ENCODE measurements around the gene LRRC75A. TPM values are rescaled to one million over a fixed set of nuclear protein-coding genes. Genes with fewer than 3 reads are reported as not detected.

The LRRC75A gene
- total and polyA plus RNA-seq, 11 donors = 0.37 to 2.5 (median 0.85) TPM

DNA sequence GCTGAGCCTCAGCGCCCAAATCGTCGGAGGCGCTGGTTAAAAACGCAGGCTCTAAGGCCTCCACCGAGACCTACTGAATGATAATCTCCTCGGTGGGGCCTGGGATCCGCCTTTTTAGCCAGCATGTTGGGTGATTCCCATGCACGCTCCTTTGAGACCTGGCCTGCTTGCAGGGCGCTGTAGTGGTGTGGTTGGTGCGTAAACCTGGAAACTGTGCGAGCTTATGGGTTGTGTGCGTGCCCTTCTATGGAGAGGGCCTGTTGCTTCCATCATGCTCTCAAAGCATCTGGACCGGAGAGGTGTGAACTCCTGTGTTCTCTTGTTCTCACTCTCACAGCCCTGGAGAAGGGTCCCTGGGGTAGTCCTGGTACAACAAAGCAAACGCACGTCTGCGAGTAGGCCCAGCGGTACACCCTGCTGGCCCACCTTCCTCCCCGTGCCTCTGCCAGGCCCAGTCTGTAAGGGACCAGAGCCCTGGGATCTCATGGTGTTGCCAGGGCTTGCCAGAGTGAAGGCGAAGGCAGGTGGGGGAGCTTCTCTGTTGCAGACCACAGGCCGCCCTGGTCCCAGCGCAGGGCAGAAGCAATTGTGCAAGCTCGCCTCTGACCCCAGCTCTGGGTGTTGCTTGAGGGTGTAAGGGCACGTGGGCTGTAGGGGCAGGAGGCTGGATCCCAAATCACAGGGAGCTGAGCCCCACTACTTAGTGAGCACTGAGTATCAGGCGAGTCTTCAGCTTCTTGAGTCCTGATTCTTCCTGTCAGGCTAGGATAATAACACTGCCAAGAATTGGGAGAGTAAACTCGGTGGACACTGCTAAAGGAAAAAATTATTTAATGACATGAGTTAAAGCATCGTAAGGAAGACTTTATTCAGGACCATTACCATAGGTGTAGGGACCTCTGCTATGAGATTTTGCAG lies 879 bp upstream of the LRRC75A start:
- ATAC-seq = peak in 1 of 4 donors; percentile 5
- DNase-seq = no peak
- WGBS, 4 donors = 79 to 83% (median 81%) methylated on average over 19 to 27 of the region's 27 CpGs
- H3K4me1 ChIP-seq = peaks cover 0 to 18% (median 9%) of the 10 kb centered on the region in 12 donors
- no peaks in the 10 kb centered on the region for H3K9me3 ChIP-seq
- peak overlapping the region in 3 of 12 donors; percentile 40 to 75 (median 51) for H3K27ac ChIP-seq
- intact Hi-C loops (cut with DNase I) = loop anchor here in 1 of 10 donors (2.0 kb wide), 1 partner anchor 30 kb away; no protein-coding TSS in a partner anchor
- H3K36me3 ChIP-seq = no peaks in the 10 kb centered on the region
- peak overlapping the region in 11 of 12 donors; percentile 27 to 86 (median 57) for H3K4me3 ChIP-seq
- TF ChIP-seq POLR2A (IDR thresholded peaks at IDR 0.05) = no peak
- TF ChIP-seq, protein P1, sequence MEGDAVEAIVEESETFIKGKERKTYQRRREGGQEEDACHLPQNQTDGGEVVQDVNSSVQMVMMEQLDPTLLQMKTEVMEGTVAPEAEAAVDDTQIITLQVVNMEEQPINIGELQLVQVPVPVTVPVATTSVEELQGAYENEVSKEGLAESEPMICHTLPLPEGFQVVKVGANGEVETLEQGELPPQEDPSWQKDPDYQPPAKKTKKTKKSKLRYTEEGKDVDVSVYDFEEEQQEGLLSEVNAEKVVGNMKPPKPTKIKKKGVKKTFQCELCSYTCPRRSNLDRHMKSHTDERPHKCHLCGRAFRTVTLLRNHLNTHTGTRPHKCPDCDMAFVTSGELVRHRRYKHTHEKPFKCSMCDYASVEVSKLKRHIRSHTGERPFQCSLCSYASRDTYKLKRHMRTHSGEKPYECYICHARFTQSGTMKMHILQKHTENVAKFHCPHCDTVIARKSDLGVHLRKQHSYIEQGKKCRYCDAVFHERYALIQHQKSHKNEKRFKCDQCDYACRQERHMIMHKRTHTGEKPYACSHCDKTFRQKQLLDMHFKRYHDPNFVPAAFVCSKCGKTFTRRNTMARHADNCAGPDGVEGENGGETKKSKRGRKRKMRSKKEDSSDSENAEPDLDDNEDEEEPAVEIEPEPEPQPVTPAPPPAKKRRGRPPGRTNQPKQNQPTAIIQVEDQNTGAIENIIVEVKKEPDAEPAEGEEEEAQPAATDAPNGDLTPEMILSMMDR (IDR thresholded peaks at IDR 0.05) = no peak
- peaks cover 0 to 10% (median 0%) of the 10 kb centered on the region in 9 donors for H3K27me3 ChIP-seq

DNA sequence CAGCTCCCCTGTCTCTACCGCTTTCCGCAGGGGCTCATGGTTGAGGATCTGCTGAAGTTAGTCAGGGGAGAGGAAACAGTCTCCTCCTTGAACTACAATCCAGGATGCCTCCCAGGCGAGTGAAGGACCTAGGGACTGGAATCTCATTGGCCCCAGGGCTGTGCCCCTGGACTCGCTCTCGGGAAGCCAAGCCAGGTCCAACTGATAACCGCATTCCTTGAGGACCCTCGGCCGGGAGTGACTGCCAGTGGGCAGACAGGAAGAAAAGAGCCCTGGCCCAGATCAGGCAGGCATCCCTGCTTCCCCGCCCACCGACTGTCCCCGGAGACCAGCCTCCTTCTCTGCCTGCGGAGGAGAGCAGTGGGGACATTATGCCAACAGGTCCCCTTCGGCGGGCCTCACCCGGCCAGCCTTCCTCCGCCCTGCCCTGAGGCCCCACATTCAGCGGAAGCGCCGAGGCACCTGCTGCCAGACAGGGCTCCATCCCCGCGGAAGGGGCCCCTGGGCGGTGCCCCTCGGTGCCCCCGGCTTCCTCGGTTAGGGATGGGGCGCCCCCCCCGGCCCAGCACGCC lies 776 bp downstream of the LRRC75A start:
- ATAC-seq = peak in 1 of 4 donors; percentile 5
- H3K27me3 ChIP-seq = peaks cover 0 to 10% (median 0%) of the 10 kb centered on the region in 9 donors
- H3K36me3 ChIP-seq = no peaks in the 10 kb centered on the region
- peak overlapping the region in 1 of 12 donors; percentile 19 for H3K27ac ChIP-seq
- no peaks in the 10 kb centered on the region for H3K9me3 ChIP-seq
- DNase-seq = no peak
- 9 to 40% (median 10%) methylated on average over 4 to 28 of the region's 28 CpGs; no CpG with 5 or more reads in 1 of the 4 donors for WGBS, 4 donors
- H3K4me1 ChIP-seq = peaks cover 0 to 32% (median 19%) of the 10 kb centered on the region in 12 donors
- peak overlapping the region; percentile 25 to 86 (median 60) for H3K4me3 ChIP-seq
- intact Hi-C loops (cut with DNase I) = no loop called here
- TF ChIP-seq POLR2A (IDR thresholded peaks at IDR 0.05) = no peak
- TF ChIP-seq, protein P1 (IDR thresholded peaks at IDR 0.05) = no peak

DNA sequence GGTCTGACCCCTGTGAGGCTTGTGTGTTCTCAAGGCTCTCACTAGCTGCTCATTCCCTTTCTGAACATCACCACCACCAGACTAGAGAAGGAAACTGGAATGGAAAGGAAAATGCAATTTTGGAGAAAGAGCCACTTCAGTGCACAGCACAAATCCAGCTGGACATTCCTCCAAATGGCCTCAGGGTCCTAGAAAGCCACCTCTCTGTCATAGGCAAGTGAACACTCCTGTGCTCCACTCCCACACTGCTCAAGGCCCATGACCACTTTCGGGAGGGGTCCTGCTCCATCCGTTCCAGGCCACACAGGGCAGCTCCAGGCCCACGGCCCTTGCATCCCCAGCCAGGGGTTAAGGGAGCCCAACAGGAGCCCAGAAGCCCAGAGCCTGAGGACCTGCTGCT lies 2.6 kb downstream of the LRRC75A start:
- DNase-seq = no peak
- Histone ChIP-seq H3K9me3 (no peaks in the 10 kb centered on the region), H3K4me3 (no peak overlapping the region), H3K4me1 (peaks cover 3 to 40% (median 27%) of the 10 kb centered on the region in 12 donors), H3K27ac (no peak overlapping the region), H3K36me3 (no peaks in the 10 kb centered on the region), H3K27me3 (peaks cover 0 to 10% (median 0%) of the 10 kb centered on the region in 9 donors)
- intact Hi-C loops (cut with DNase I) = no loop called here
- TF ChIP-seq POLR2A (IDR thresholded peaks at IDR 0.05) = no peak
- TF ChIP-seq, protein P1 (IDR thresholded peaks at IDR 0.05) = no peak
- 89 to 100% (median 93%) methylated on average over 3 of the region's 3 CpGs for WGBS, 4 donors
- no peak for ATAC-seq

DNA sequence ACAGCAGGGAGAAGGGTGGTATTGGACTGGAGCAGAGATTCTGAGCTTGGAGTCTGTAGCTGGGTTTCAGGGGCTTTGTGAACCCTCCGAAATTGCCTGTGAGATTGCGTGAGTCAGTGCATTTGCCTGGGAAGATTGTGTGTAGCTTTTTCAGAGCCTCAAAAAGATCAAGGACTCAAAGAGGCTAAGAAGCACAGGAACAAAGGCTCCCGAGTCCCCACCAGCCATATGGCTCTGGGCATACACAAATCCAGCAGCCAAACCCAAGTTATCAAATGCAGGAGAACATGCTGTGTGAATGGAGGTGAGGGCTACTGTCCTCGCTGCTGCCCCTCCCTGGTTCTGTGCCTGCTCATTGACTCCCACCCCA lies 3.0 kb downstream of the LRRC75A start:
- WGBS, 4 donors = 89 to 93% (median 91%) methylated on average over 4 of the region's 4 CpGs
- Histone ChIP-seq H3K9me3 (no peaks in the 10 kb centered on the region), H3K27me3 (peaks cover 0 to 10% (median 0%) of the 10 kb centered on the region in 9 donors), H3K27ac (no peak overlapping the region), H3K36me3 (no peaks in the 10 kb centered on the region), H3K4me3 (no peak overlapping the region), H3K4me1 (peaks cover 3 to 42% (median 27%) of the 10 kb centered on the region in 12 donors)
- DNase-seq = no peak
- no peak for ATAC-seq
- TF ChIP-seq, protein P1 (IDR thresholded peaks at IDR 0.05) = no peak
- no peak for TF ChIP-seq POLR2A (IDR thresholded peaks at IDR 0.05)
- intact Hi-C loops (cut with DNase I) = no loop called here

All from heart left ventricle (tissue), 16 donors.